Fibroblast of skin of back (primary cell): ENCODE data around the gene BCAN.

Experiments used
- DNase-seq: peaks from one replicate; pipeline ENCODE4 v3.0.0-alpha.2; 2013

BCAN gene

DNA sequence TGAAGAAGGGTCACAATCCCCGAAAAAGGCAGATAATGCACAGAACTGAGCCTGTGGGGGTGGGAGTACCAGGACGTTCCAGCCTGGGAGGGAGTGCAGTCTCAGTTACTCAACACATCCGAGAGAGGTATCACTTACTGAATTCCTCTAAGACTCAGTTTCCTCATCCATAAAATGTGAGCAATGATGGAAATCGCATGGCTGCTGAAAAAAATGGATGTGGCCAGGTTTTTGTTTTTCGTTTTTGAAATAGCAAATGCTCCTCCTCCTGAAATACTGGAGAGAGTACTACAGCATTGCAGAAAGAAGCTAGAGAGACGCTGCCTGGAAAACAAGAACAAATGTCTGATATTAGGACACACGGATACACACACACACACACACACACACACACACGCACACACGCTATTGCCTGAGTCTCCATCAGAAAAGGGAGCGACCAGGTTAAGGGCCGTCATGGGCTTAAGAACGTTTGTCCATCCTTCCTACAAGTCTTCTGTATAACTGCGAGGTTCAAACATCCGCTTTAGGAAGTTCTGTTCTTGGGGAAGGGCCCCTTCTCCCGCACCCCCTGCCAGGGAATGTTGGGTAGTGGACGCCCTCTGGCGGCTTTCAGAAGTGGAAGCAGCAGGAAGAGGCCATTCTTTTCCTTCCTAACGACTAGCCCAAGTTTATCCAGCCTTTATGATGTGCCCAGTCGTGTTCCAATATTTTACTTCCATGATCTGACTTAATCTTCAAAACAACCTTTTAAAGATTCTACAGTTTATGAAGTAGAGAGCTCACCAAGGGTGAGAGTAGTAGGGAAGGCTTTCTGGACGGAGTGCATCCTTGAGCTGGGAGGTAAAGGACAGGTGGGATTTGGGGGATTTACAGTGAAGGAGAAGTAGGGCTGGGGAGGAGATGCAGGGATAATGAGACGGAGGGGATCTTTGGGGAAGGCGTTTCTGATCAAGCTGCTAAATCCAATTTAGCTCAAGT lies 36.0 kb downstream of the BCAN start:
- peak; percentile 77 for DNase-seq

DNA sequence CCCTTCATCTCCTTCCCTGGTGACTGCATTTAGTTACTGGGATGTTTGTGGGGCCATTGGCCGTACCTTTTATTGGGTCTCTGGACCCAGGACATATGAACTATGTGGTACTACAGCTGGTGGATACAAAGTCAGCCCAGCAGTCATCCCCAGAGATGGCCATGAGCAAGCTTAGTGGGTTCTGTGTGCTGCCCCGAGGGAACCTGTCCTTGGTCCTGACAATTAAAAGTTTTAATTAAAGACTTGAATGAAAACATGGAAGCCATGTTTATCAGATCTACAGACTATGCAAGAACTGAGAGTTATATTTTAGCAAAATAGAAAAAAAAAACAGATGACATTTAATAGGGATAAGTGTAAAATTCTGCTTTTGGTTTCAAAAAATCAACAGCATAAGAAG lies 38.1 kb downstream of the BCAN start:
- no peak for DNase-seq

DNA sequence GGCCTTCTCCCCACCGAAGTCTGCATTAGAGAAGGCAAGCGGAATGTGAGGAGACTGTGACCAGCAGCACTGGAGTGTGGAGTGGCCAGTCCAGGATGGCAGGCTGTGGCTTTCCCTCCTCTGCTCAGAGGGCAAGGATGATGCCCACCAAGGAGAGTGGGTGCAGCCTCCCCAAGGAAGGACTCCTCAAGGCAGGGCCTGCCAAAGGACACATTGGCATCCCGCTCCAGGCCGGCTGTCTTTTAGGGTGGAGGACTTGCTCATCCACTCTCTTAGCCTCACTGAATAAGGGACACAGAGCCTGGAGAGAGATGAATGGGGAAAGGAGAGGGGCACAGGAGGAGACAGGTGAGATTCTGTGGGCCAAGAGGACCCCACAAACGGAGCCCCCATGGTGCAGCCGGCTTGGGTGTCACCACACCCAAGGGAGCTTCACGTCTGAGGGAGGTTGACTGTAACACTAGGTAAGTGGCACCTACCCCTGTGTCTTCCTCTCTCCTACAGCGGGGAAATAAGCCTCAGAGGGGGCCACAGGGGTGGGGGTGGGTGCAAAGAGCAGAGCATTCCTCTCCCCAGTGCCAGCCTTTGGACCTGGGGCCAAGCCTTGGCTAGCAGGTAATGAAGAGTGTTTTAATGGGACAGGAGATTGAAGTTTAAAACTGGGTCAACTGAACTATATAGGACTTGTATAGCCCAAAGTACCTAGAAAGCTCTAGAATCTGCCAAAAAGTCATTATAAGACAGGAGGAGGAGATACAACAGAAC lies 39.5 kb downstream of the BCAN start:
- no peak for DNase-seq

DNA sequence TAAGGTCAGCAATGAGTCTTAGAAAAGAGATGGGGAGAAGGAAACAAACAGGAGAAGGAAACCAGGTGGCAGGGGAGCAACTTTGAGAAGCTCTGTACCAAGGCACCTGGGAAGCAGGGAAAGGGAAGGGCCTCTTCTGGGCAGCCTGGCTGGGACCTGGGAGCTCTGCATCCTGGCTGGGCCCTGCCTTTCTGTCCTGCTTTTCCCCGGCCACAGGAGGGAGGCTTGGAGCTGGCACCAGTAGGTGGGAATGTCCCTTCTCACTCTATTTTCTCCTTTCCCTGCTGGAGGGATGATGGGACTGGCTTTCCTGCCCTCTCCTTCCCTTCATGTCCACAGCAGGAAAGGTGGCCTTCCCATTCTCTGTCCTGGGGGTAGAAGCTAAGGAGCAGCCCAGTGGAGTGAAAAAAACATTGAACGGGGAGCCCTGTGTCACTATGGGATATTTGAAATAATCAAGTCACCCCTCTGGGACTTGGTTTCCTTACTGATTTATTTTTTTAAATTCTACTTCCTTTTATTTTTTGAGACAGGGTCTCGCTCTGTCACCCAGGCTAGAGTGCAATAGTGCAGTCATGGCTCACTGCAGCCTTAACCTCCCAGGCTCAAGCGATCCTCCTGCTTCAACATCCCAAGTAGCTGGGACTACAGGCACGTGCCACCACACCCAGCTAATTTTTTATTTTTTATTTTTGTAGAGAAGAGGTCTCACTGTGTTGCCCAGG lies 40.4 kb downstream of the BCAN start:
- no peak for DNase-seq

DNA sequence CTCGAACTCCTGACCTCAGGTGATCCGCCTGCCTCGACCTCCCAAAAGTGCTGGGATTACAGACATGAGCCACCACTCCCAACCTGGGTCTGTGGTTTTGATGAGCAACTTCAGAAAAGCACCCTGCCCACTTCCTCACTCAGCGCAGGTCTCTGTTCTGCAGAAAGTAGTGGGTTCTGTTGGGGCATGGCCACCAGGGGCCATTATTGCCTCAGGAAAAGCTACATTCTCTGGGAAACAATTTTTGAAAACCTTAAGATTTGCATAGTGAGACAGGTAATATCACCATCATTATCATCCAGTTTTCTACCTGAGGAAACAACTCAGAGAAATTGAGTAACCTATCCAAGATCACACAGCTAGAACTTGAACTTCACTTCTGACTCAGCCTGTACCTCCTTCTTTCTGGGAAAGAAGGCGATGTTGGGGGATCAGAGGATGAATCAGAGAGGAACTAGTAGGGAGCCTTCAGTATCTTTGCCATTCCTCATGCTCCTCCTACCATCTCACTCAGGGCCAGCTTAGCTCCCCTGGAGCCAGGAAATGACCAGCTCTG lies 42.4 kb downstream of the BCAN start:
- DNase-seq, result no peak

GRCh38 chr1:156689035-156689952 lies 47.4 kb downstream of the BCAN start:
- DNase-seq, result peak; percentile 81

DNA sequence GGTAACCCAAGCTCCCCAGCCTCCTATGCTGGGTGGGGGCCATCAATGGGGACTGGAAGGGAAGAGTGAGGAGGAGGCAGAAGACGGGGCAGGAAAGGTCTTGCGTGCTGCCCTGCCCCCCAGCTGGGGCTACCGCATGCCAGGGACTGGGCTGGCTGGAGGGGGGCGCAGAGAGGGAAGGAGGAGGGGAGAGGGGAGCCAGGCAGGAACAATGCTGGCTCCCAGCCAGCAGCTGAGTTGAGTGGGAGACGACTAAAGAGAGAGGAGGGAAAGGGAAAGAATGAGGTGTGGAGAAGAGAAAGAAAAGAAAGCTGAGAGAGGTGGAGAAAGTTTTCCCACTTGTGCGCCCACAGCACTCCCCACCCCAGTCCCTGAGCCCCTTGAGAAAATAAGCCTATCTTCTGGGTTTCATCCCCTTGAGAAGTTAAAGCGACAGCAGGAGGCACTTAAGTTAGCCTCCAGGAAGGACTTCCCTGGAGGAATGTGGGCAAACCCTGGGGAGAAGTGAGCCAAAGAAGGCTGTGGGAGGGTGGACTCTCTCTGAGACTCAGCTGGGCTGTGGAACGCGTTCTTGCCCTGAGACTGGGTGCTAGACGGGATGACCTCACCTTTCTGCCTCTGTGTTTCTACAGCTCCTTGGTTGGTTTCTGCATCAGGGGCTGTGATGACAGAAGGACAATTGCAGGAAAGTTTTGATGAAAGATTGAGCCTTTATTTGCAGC lies 48.2 kb downstream of the BCAN start:
- DNase-seq, result no peak

DNA sequence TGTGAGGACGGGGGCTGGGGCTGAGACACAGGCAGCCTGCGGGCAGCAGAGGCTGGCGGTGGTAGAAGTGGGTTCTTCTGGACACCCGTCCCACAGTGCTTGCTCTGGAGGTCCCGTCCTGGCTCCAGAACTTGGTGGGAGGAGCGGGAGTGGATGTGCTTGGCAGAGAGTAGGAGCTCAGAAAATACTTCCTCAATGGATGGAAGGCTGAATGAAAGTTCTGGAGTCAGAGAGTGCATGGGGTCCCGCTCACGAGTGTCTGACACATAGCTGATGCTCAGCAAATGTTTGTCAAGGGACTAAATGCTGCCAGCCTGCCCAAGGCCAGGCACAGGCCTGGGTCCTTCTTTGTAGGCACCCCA lies 48.7 kb downstream of the BCAN start:
- DNase-seq, result no peak

DNA sequence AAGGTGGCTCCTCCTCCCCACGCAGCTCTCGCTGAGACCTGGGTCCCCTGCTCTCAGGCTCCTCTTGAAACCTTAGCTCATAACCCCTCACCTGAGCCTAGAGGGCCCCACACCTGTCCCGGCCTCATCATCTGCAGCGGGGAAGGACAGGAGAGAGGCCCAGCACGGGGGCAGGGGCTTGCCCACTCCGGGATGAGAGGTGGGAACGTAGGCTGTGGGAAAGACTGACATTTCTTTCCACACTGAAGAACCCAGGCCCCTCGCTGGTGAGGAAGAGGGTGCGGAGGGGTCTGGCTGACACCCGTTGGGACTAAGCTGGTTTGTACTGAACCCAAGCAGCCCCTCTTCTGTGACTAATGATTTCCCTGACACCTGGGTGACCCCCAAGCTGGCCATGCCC lies 49.3 kb downstream of the BCAN start:
- DNase-seq, result no peak

- DNase-seq, result no peak
Measured at GRCh38 chr1:156691665-156692440, 49.9 kb downstream of the BCAN start.

DNA sequence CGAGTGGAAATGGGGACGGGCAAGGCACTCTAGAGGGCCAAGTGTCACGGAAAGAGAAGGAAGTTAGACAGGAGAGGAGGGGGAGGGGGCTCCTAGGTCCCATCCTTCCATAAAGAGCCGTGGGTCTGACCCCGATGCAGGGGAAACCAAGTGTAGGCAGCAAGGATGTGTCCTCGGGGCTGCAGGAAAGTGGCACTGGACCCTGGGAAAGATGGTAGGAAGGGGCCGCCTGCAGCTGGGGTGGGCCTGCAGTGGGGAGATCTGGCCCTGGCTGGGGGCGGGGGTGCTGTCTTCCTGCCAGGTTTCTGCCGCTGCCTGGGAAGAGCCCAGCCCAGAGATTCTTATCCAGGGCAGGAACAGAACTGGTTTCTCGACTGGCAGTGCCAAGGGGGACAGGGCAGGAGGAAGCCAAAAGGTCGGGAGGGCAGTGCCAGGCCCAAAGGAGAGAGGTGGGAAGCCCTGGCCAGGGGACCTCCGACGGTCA lies 50.6 kb downstream of the BCAN start:
- DNase-seq, result no peak

GRCh38 chr1:156692925-156693847 lies 51.3 kb downstream of the BCAN start:
- DNase-seq, result no peak

- no peak for DNase-seq
Measured at GRCh38 chr1:156693848-156694689, 52.2 kb downstream of the BCAN start.

DNA sequence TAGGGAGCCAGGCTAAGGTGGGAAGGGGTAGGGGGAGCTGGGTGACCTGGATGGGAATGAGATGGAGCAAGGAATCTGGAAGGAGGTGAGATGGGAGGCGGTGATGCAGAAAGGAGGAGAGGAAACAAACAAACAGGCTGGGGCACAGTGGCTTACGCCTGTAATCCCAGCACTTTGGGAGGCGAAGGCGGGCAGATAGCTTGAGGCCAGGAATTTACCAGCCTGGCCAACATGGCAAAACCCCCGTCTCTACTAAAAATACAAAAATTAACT lies 52.7 kb downstream of the BCAN start:
- no peak for DNase-seq

DNA sequence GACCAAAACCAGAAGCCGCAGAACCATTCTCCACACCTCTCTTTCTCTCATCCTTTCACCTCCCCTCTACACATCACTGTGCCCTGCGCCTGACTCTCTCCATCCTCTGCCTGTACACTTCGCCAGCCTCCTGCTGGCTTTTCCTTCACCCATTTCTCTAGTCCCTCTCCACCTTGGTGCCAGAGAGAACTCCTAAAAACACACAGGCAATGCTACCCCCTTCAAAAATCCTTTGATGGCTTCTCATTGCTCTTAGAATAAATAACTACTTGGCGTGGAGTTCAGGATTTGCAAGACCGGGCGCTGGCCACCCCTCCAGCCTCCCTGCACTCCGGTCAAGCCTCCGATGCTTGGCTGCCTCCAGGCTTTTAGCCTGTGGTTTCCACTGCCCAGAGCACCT lies 54.8 kb downstream of the BCAN start:
- no peak for DNase-seq

- no peak for DNase-seq
Measured at GRCh38 chr1:156697481-156697880, 55.6 kb downstream of the BCAN start.

DNA sequence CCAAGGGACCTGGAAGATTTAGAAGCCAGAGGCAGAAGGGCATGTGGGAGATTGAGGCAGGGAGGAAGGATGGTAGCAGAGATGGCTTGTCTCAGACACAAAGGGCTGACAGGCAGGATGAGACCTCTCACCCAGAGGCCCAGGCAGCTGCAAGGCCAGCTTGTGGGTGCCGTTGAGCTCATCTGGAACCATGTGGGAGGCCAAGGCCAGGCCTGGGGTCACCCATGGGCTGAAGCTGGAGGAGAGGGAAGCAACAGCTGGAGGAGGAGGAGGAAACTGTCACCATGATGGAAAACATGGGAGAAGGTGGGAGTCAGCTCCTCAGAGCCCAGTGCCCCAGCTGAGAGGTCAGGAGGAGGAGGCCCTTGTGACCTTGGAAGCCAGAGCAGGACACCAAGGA lies 57.1 kb downstream of the BCAN start:
- no peak for DNase-seq
